Neuronal stem cell (in vitro differentiated cells): Measurements from ENCODE around the gene HMOX2. TPM values are rescaled to one million over a fixed set of nuclear protein-coding genes. Genes with fewer than 3 reads are reported as not detected.

Source experiments
- DNase-seq: peaks from one replicate; pipeline ENCODE4 v3.0.0-alpha.2; 2013; ENCODE audit warnings: low spot score
- H2AFZ ChIP-seq: one replicate; pipeline ENCODE4 v1.6.1; 2013; ENCODE audit warnings: mild to moderate bottlenecking, low read length, inconsistent platforms
- H2AK5ac ChIP-seq: 2 replicates; pipeline ENCODE4 v1.6.1; 2013; ENCODE audit warnings: low read depth, mild to moderate bottlenecking, inconsistent platforms, low read length, moderate library complexity, mixed read lengths
- H2BK120ac ChIP-seq: 2 replicates; pipeline ENCODE4 v1.6.1; 2013; ENCODE audit warnings: low read depth, mild to moderate bottlenecking, inconsistent platforms, low read length, moderate library complexity, mixed read lengths
- H2BK12ac ChIP-seq: one replicate; pipeline ENCODE4 v1.6.1; 2013; ENCODE audit warnings: low read length, inconsistent platforms
- H2BK15ac ChIP-seq: 2 replicates; pipeline ENCODE4 v1.6.1; 2013; ENCODE audit warnings: mild to moderate bottlenecking, low read length, inconsistent platforms, mixed read lengths
- H2BK5ac ChIP-seq: one replicate; pipeline ENCODE4 v1.6.1; 2013; ENCODE audit warnings: inconsistent platforms, mild to moderate bottlenecking, low read length, moderate library complexity
- H3K14ac ChIP-seq: one replicate; pipeline ENCODE4 v1.6.1; 2013; ENCODE audit warnings: low read length, inconsistent platforms
- H3K18ac ChIP-seq: 2 replicates; pipeline ENCODE4 v1.6.1; 2013; ENCODE audit warnings: low read length, inconsistent platforms
- H3K23ac ChIP-seq: 2 replicates; pipeline ENCODE4 v1.6.1; 2013; ENCODE audit warnings: low read depth, mild to moderate bottlenecking, mixed read lengths, low read length, inconsistent platforms; ENCODE audit not compliant: poor library complexity
- H3K27ac ChIP-seq: replicated peaks from 3 replicates; pipeline ENCODE4 v1.5.1; 2013; ENCODE audit warnings: low read length, inconsistent platforms
- H3K27me3 ChIP-seq, 3 experiments: 2 replicates each; pipeline ENCODE4 v1.6.1; 2013; ENCODE audit warnings: low read length in 3 of 3, mild to moderate bottlenecking in 2 of 3, inconsistent platforms in 1 of 3, low read depth in 1 of 3, mixed read lengths in 1 of 3, moderate library complexity in 1 of 3; ENCODE audit not compliant: control insufficient read depth in 3 of 3, insufficient read depth in 3 of 3
- H3K36me3 ChIP-seq, 2 donors: replicated peaks in 1 of 2; 2 replicates each; pipeline ENCODE4 v1.6.1; 2013; ENCODE audit warnings: low read length in 2 of 2; ENCODE audit not compliant: control insufficient read depth in 2 of 2, insufficient read depth in 2 of 2
- H3K4ac ChIP-seq: 2 replicates; pipeline ENCODE4 v1.6.1; 2013; ENCODE audit warnings: inconsistent platforms, mild to moderate bottlenecking, low read length, moderate library complexity
- H3K4me1 ChIP-seq, 2 donors: 1 replicate in 1 of 2; 2 replicates in 1 of 2; pipeline ENCODE4 v1.6.1; 2013; ENCODE audit warnings: low read length in 2 of 2, low read depth in 1 of 2; ENCODE audit not compliant: control insufficient read depth in 2 of 2, insufficient read depth in 1 of 2
- H3K4me2 ChIP-seq: one replicate; pipeline ENCODE4 v1.6.1; 2013; ENCODE audit warnings: mild to moderate bottlenecking, low read length, inconsistent platforms; ENCODE audit not compliant: insufficient read depth, poor library complexity, severe bottlenecking
- H3K4me3 ChIP-seq, 2 donors: 2 replicates each; pipeline ENCODE4 v1.5.1; 2013; ENCODE audit warnings: low read length in 2 of 2, mild to moderate bottlenecking in 2 of 2, inconsistent platforms in 1 of 2, moderate library complexity in 1 of 2
- H3K79me1 ChIP-seq: one replicate; pipeline ENCODE4 v1.6.1; 2013; ENCODE audit warnings: low read depth, mild to moderate bottlenecking, inconsistent platforms, low read length, moderate library complexity
- H3K9ac ChIP-seq: one replicate; pipeline ENCODE4 v1.6.1; 2013; ENCODE audit warnings: mild to moderate bottlenecking, low read depth, low read length, inconsistent platforms; ENCODE audit not compliant: poor library complexity
- H3K9me3 ChIP-seq, 2 donors: replicated peaks in 1 of 2; 2 replicates each; pipeline versions ENCODE3 to v1.6.1; 2013; ENCODE audit warnings: low read length in 2 of 2, mild to moderate bottlenecking in 2 of 2, inconsistent platforms in 1 of 2, low read depth in 1 of 2, mixed read lengths in 1 of 2, moderate library complexity in 1 of 2; ENCODE audit not compliant: control insufficient read depth in 2 of 2, insufficient read depth in 1 of 2
- H4K8ac ChIP-seq: one replicate; pipeline ENCODE4 v1.6.1; 2013; ENCODE audit warnings: low read depth, mild to moderate bottlenecking, inconsistent platforms, low read length, moderate library complexity
- H4K91ac ChIP-seq: one replicate; pipeline ENCODE4 v1.6.1; 2013; ENCODE audit warnings: low read length, low read depth, mild to moderate bottlenecking, inconsistent platforms; ENCODE audit not compliant: poor library complexity
- WGBS, 2 donors: extraction: QIAGEN DNeasy Blood & Tissue Kit; methylation state at CpG; one replicate each; pipeline ENCODE4 v1.1.7; 2013; ENCODE audit warnings: missing lambda C conversion rate in 2 of 2, mixed read lengths in 1 of 2; ENCODE audit not compliant: insufficient read length in 2 of 2, insufficient replicate concordance in 1 of 2; ENCODE audit errors: extremely low coverage in 2 of 2; 5-methylcytosine and 5-hydroxymethylcytosine counted together
- small RNA-seq: library from polyadenylated mRNA; stranded (forward); fragments of <200 nt; extraction: miRNeasy Mini kit (QIAGEN cat#:217004); gene quantifications from one replicate; pipeline ENCODE3, GENCODE V24; 2013; ENCODE audit not compliant: insufficient read depth

The HMOX2 gene

DNA sequence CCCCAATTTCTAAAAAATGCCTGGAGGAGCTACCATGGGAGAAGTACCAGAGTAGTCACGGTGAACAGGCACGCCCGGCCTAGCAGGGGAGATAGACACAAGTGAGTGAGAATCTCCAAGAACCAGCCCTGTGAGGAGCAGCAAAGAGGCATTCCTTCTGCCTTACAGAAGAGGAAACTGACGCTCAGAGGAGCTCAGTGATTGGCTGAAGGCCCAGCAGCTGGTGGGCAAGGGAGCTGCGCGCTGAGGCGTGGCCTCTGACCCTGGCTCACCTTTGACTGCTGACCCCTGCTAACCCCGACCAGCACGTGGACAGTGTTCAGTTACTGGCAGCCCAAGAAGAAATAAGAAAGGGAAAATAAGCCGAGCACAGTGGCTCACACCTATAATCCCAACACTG, 81.8 kb downstream of the HMOX2 start:
- Histone ChIP-seq H3K4me3 (no peak overlapping the region), H2BK12ac (no peak overlapping the region), H3K4me1 (peaks cover 11 to 16% of the 10 kb centered on the region in 2 donors), H3K23ac (no peak overlapping the region), H2BK15ac (no peak overlapping the region), H3K27ac (no peak overlapping the region), H3K4me2 (no peak overlapping the region), H2BK5ac (no peak overlapping the region), H2AK5ac (no peak overlapping the region), H4K8ac (no peak overlapping the region), H3K36me3 (no peaks in the 10 kb centered on the region), H3K18ac (peak overlapping the region; percentile 11), H3K9ac (no peak overlapping the region), H3K79me1 (no peaks in the 10 kb centered on the region), H2BK120ac (no peak overlapping the region), H3K27me3 (no peaks in the 10 kb centered on the region), H3K4ac (no peak overlapping the region), H3K9me3 (no peaks in the 10 kb centered on the region), H3K14ac (no peak overlapping the region), H2AFZ (no peak overlapping the region), H4K91ac (no peak overlapping the region)
- DNase-seq: no peak
- no CpG with 5 or more reads among the region's 10 CpGs for WGBS, 2 donors

Small RNA genes within 50 kb of the gene (small RNA-seq; reads per million reads assigned to genes)
- gene AC012676.2: not detected
